Measurements from ENCODE around the gene MAGI2. TPM values are rescaled to one million over a fixed set of nuclear protein-coding genes. Genes with fewer than 3 reads are reported as not detected.
A peak's percentile ranks its signal among the peaks of the same experiment; 100 is the strongest.

Gene MAGI2
- total and polyA plus RNA-seq, 2 donors from 2014 or later = 4.4 to 9.0 TPM

DNA sequence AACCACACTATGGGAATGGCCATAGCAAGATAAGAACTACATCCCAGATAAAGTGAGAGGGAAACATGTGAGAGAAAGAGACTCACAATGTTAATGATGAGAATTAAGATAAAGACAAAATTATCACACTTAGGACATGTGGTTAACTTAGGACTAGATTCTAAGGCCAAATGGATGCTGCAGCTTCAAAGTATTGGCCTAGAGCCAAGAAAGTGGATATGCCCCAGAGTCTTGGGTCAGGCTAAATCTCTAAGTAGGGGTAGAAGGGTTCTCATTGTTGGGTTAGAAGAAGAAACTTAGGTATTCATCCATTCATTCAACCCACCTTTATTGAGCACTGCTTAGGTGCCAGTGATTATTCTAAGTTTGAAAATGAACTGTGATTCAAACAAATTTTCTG, 836.9 kb downstream of the MAGI2 start:
- intact Hi-C loops (cut with DNase I) = no loop called here
- no peaks in the 10 kb centered on the region for H3K4me1 ChIP-seq (ENCODE audit: control insufficient read depth in 2 of 3, insufficient read depth in 2 of 3, low read depth in 1 of 3, low read length in 3 of 3)
- H3K9ac ChIP-seq (ENCODE audit: low read length in 3 of 3) = no peak overlapping the region
- TF ChIP-seq, protein P1, sequence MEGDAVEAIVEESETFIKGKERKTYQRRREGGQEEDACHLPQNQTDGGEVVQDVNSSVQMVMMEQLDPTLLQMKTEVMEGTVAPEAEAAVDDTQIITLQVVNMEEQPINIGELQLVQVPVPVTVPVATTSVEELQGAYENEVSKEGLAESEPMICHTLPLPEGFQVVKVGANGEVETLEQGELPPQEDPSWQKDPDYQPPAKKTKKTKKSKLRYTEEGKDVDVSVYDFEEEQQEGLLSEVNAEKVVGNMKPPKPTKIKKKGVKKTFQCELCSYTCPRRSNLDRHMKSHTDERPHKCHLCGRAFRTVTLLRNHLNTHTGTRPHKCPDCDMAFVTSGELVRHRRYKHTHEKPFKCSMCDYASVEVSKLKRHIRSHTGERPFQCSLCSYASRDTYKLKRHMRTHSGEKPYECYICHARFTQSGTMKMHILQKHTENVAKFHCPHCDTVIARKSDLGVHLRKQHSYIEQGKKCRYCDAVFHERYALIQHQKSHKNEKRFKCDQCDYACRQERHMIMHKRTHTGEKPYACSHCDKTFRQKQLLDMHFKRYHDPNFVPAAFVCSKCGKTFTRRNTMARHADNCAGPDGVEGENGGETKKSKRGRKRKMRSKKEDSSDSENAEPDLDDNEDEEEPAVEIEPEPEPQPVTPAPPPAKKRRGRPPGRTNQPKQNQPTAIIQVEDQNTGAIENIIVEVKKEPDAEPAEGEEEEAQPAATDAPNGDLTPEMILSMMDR (IDR thresholded peaks at IDR 0.05; ENCODE audit: borderline replicate concordance, extremely low read depth, insufficient read depth) = no peak
- H3K36me3 ChIP-seq (ENCODE audit: control insufficient read depth in 2 of 3, insufficient read depth in 3 of 3, low read length in 3 of 3) = no peaks in the 10 kb centered on the region
- H3K4me3 ChIP-seq (ENCODE audit: low read length in 3 of 3) = no peak overlapping the region
- DNase-seq = no peak
- H3K27ac ChIP-seq (ENCODE audit: low read depth in 2 of 2, low read length in 2 of 2) = no peak overlapping the region
- no peaks in the 10 kb centered on the region for H3K27me3 ChIP-seq (ENCODE audit: control insufficient read depth, insufficient read depth, low read length)
- no peaks in the 10 kb centered on the region for H3K9me3 ChIP-seq (ENCODE audit: control insufficient read depth in 2 of 3, insufficient read depth in 1 of 3, low read length in 3 of 3)
- FAIRE-seq = no peak

DNA sequence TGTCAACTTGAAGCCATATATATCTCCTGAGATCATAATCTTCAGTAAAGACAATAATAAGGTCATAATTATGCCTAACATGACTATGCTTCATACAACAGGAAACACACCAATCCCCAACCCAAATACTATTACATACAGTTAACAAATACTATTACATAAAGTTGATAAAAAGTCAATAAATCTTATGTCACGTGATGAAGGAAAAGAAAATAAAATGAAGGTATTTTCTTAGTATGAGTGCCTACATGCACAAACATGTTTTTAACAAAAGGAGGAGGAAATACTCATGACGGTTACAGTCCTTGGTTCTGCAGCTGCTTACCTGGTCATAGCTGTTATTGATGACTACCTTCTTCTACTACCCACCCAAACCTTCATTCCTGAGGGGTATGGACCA, 844.2 kb downstream of the MAGI2 start:
- DNase-seq = no peak

DNA sequence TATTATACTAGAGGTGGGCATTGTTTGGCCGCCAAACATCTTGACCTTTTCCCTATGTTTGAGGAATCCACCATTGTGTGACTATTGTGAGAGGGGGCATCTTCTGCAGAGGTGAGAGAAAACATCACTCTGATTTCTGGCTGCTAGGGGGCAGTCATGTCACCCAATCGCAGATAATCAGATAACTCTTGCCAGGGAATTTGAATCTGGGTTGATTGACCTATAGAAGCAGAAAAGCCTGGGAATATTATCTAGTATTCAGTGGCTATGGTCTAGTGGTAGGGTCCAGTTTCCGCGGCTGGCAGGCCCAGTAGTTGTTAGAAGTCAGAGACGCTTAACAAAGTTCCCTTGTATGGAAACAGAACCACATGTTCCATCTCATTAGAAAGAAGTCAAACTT, 846.4 kb downstream of the MAGI2 start:
- Histone ChIP-seq H3K9me3 (ENCODE audit: control insufficient read depth in 2 of 3, insufficient read depth in 1 of 3, low read length in 3 of 3) (no peaks in the 10 kb centered on the region), H3K36me3 (ENCODE audit: control insufficient read depth in 2 of 3, insufficient read depth in 3 of 3, low read length in 3 of 3) (no peaks in the 10 kb centered on the region), H3K27ac (ENCODE audit: low read depth in 2 of 2, low read length in 2 of 2) (no peak overlapping the region), H3K27me3 (ENCODE audit: control insufficient read depth, insufficient read depth, low read length) (no peaks in the 10 kb centered on the region), H3K9ac (ENCODE audit: low read length in 3 of 3) (no peak overlapping the region), H3K4me3 (ENCODE audit: low read length in 3 of 3) (no peak overlapping the region), H3K4me1 (ENCODE audit: control insufficient read depth in 2 of 3, insufficient read depth in 2 of 3, low read depth in 1 of 3, low read length in 3 of 3) (no peaks in the 10 kb centered on the region)
- TF ChIP-seq, protein P1 (IDR thresholded peaks at IDR 0.05; ENCODE audit: borderline replicate concordance, extremely low read depth, insufficient read depth) = peak; percentile 12
- DNase-seq = no peak
- FAIRE-seq = no peak
- intact Hi-C loops (cut with DNase I) = no loop called here

More for the DNA sequence above, 844.2 kb downstream of the MAGI2 start:
- Histone ChIP-seq H3K9me3 (ENCODE audit: control insufficient read depth in 2 of 3, insufficient read depth in 1 of 3, low read length in 3 of 3) (no peaks in the 10 kb centered on the region), H3K27ac (ENCODE audit: low read depth in 2 of 2, low read length in 2 of 2) (no peak overlapping the region), H3K36me3 (ENCODE audit: control insufficient read depth in 2 of 3, insufficient read depth in 3 of 3, low read length in 3 of 3) (no peaks in the 10 kb centered on the region), H3K9ac (ENCODE audit: low read length in 3 of 3) (no peak overlapping the region), H3K4me1 (ENCODE audit: control insufficient read depth in 2 of 3, insufficient read depth in 2 of 3, low read depth in 1 of 3, low read length in 3 of 3) (no peaks in the 10 kb centered on the region), H3K4me3 (ENCODE audit: low read length in 3 of 3) (no peak overlapping the region), H3K27me3 (ENCODE audit: control insufficient read depth, insufficient read depth, low read length) (no peaks in the 10 kb centered on the region)
- TF ChIP-seq, protein P1 (IDR thresholded peaks at IDR 0.05; ENCODE audit: borderline replicate concordance, extremely low read depth, insufficient read depth) = no peak
- no peak for FAIRE-seq
- intact Hi-C loops (cut with DNase I) = no loop called here

GRCh38 chr7:78605119-78605518, 848.3 kb downstream of the MAGI2 start:
- no peak overlapping the region for H3K27ac ChIP-seq (ENCODE audit: low read depth in 2 of 2, low read length in 2 of 2)
- H3K36me3 ChIP-seq (ENCODE audit: control insufficient read depth in 2 of 3, insufficient read depth in 3 of 3, low read length in 3 of 3) = no peaks in the 10 kb centered on the region
- no peaks in the 10 kb centered on the region for H3K9me3 ChIP-seq (ENCODE audit: control insufficient read depth in 2 of 3, insufficient read depth in 1 of 3, low read length in 3 of 3)
- no peaks in the 10 kb centered on the region for H3K27me3 ChIP-seq (ENCODE audit: control insufficient read depth, insufficient read depth, low read length)
- intact Hi-C loops (cut with DNase I) = no loop called here
- no peak overlapping the region for H3K9ac ChIP-seq (ENCODE audit: low read length in 3 of 3)
- TF ChIP-seq, protein P1 (IDR thresholded peaks at IDR 0.05; ENCODE audit: borderline replicate concordance, extremely low read depth, insufficient read depth) = no peak
- DNase-seq (no peak), FAIRE-seq (no peak)
- H3K4me3 ChIP-seq (ENCODE audit: low read length in 3 of 3) = no peak overlapping the region
- H3K4me1 ChIP-seq (ENCODE audit: control insufficient read depth in 2 of 3, insufficient read depth in 2 of 3, low read depth in 1 of 3, low read length in 3 of 3) = no peaks in the 10 kb centered on the region
